ENCODE results near the gene NEMP1.

NEMP1 gene

GRCh38 chr12:57095440-57095839 is 16.8 kb upstream of the NEMP1 start:
- Histone ChIP-seq H3K4me1 (ENCODE audit: insufficient read depth, low read length, poor library complexity, severe bottlenecking) (peaks cover 13% of the 10 kb centered on the region), H3K9me3 (ENCODE audit: insufficient read depth, low read depth, low read length) (no peaks in the 10 kb centered on the region), H3K36me3 (ENCODE audit: insufficient read depth, low read length) (peaks cover 5% of the 10 kb centered on the region; the same call in 1 of the 2 replicates), H3K9ac (ENCODE audit: low read depth, low read length, poor library complexity, severe bottlenecking) (peak overlapping the region; percentile 34), H2AFZ (ENCODE audit: low read length) (no peak overlapping the region), H3F3A (ENCODE audit: low read depth) (peaks cover 3% of the 10 kb centered on the region; the same call in 1 of the 2 replicates), H3K27me3 (ENCODE audit: insufficient read depth, low read length, poor library complexity, severe bottlenecking) (no peaks in the 10 kb centered on the region), H3K4me2 (ENCODE audit: low read depth, low read length, poor library complexity, severe bottlenecking) (no peak overlapping the region), H3K4me3 (ENCODE audit: low read length, poor library complexity, severe bottlenecking) (no peak overlapping the region), H4K20me1 (ENCODE audit: insufficient read depth, low read length, poor library complexity, severe bottlenecking) (peaks cover 10% of the 10 kb centered on the region), H3K9me2 (replicated peaks; ENCODE audit: low read depth, low read length) (no peaks in the 10 kb centered on the region), H3K79me2 (ENCODE audit: insufficient read depth, low read length) (peaks cover 14% of the 10 kb centered on the region)
- TF ChIP-seq, protein P1, sequence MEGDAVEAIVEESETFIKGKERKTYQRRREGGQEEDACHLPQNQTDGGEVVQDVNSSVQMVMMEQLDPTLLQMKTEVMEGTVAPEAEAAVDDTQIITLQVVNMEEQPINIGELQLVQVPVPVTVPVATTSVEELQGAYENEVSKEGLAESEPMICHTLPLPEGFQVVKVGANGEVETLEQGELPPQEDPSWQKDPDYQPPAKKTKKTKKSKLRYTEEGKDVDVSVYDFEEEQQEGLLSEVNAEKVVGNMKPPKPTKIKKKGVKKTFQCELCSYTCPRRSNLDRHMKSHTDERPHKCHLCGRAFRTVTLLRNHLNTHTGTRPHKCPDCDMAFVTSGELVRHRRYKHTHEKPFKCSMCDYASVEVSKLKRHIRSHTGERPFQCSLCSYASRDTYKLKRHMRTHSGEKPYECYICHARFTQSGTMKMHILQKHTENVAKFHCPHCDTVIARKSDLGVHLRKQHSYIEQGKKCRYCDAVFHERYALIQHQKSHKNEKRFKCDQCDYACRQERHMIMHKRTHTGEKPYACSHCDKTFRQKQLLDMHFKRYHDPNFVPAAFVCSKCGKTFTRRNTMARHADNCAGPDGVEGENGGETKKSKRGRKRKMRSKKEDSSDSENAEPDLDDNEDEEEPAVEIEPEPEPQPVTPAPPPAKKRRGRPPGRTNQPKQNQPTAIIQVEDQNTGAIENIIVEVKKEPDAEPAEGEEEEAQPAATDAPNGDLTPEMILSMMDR (conservative IDR thresholded peaks at IDR 0.05; ENCODE audit: low read length) = no peak
- no peak for TF ChIP-seq EZH2phosphoT487 (IDR thresholded peaks at IDR 0.05; ENCODE audit: borderline replicate concordance)

- H3K9ac ChIP-seq (ENCODE audit: low read depth, low read length, poor library complexity, severe bottlenecking) = no peak overlapping the region
These were observed 15.9 kb upstream of the NEMP1 start for GRCh38 chr12:57094208-57095160.

GRCh38 chr12:57093415-57094207 is 15.0 kb upstream of the NEMP1 start:
- H3K27me3 ChIP-seq (ENCODE audit: insufficient read depth, low read length, poor library complexity, severe bottlenecking) = no peaks in the 10 kb centered on the region
- TF ChIP-seq, protein P1 (conservative IDR thresholded peaks at IDR 0.05; ENCODE audit: low read length) = peak; percentile 79
- TF ChIP-seq EZH2phosphoT487 (IDR thresholded peaks at IDR 0.05; ENCODE audit: borderline replicate concordance) = no peak
- H3K4me2 ChIP-seq (ENCODE audit: low read depth, low read length, poor library complexity, severe bottlenecking) = no peak overlapping the region
- peaks cover 24% of the 10 kb centered on the region for H3K79me2 ChIP-seq (ENCODE audit: insufficient read depth, low read length)
- H4K20me1 ChIP-seq (ENCODE audit: insufficient read depth, low read length, poor library complexity, severe bottlenecking) = peaks cover 10% of the 10 kb centered on the region
- H3K9ac ChIP-seq (ENCODE audit: low read depth, low read length, poor library complexity, severe bottlenecking) = no peak overlapping the region
- peaks cover 15% of the 10 kb centered on the region for H3K4me1 ChIP-seq (ENCODE audit: insufficient read depth, low read length, poor library complexity, severe bottlenecking)
- H3K9me2 ChIP-seq (replicated peaks; ENCODE audit: low read depth, low read length) = no peaks in the 10 kb centered on the region
- peaks cover 3% of the 10 kb centered on the region; the same call in 1 of the 2 replicates for H3F3A ChIP-seq (ENCODE audit: low read depth)
- no peaks in the 10 kb centered on the region for H3K9me3 ChIP-seq (ENCODE audit: insufficient read depth, low read depth, low read length)
- H2AFZ ChIP-seq (ENCODE audit: low read length) = no peak overlapping the region
- peaks cover 5% of the 10 kb centered on the region; the same call in 1 of the 2 replicates for H3K36me3 ChIP-seq (ENCODE audit: insufficient read depth, low read length)
- H3K4me3 ChIP-seq (ENCODE audit: low read length, poor library complexity, severe bottlenecking) = no peak overlapping the region

More at GRCh38 chr12:57094208-57095160, 15.9 kb upstream of the NEMP1 start:
- H3K79me2 ChIP-seq (ENCODE audit: insufficient read depth, low read length) = peaks cover 21% of the 10 kb centered on the region
- H3K4me3 ChIP-seq (ENCODE audit: low read length, poor library complexity, severe bottlenecking) = no peak overlapping the region
- no peaks in the 10 kb centered on the region for H3K9me2 ChIP-seq (replicated peaks; ENCODE audit: low read depth, low read length)
- peaks cover 5% of the 10 kb centered on the region; the same call in 1 of the 2 replicates for H3K36me3 ChIP-seq (ENCODE audit: insufficient read depth, low read length)
- peaks cover 3% of the 10 kb centered on the region; the same call in 1 of the 2 replicates for H3F3A ChIP-seq (ENCODE audit: low read depth)
- H3K27me3 ChIP-seq (ENCODE audit: insufficient read depth, low read length, poor library complexity, severe bottlenecking) = no peaks in the 10 kb centered on the region
- peaks cover 10% of the 10 kb centered on the region for H4K20me1 ChIP-seq (ENCODE audit: insufficient read depth, low read length, poor library complexity, severe bottlenecking)
- no peak for TF ChIP-seq EZH2phosphoT487 (IDR thresholded peaks at IDR 0.05; ENCODE audit: borderline replicate concordance)
- TF ChIP-seq, protein P1 (conservative IDR thresholded peaks at IDR 0.05; ENCODE audit: low read length) = no peak
- H3K4me2 ChIP-seq (ENCODE audit: low read depth, low read length, poor library complexity, severe bottlenecking) = no peak overlapping the region
- H3K4me1 ChIP-seq (ENCODE audit: insufficient read depth, low read length, poor library complexity, severe bottlenecking) = peaks cover 19% of the 10 kb centered on the region
- H3K9me3 ChIP-seq (ENCODE audit: insufficient read depth, low read depth, low read length) = no peaks in the 10 kb centered on the region
- H2AFZ ChIP-seq (ENCODE audit: low read length) = no peak overlapping the region
